ENCODE measurements around the gene ST6GALNAC4.

- TF ChIP-seq POLR2A (IDR thresholded peaks at IDR 0.05) (no peak), CTCF (IDR thresholded peaks at IDR 0.05) (no peak), POLR2AphosphoS5 (IDR thresholded peaks at IDR 0.05) (no peak)
These were observed 31.1 kb downstream of the ST6GALNAC4 start for GRCh38 chr9:127885508-127886281.
